Colonic mucosa (tissue), 4 donors: ENCODE data around the gene PKM. TPM values are rescaled to one million over a fixed set of nuclear protein-coding genes. Genes with fewer than 3 reads are reported as not detected.

ENCODE experiments used
- DNase-seq: peaks from one replicate; pipeline ENCODE4 v3.0.0-alpha.2; 2020
- H3K27ac ChIP-seq: fragments of 200-600 bp; one replicate; pipeline ENCODE4 v1.8.0; 2021
- H3K27me3 ChIP-seq: fragments of 200-600 bp; one replicate; pipeline ENCODE4 v1.8.0; 2021
- H3K36me3 ChIP-seq: fragments of 200-600 bp; one replicate; pipeline ENCODE4 v1.8.0; 2021
- H3K4me1 ChIP-seq: fragments of 200-600 bp; one replicate; pipeline ENCODE4 v1.8.0; 2021; ENCODE audit warnings: mild to moderate bottlenecking
- H3K4me3 ChIP-seq: fragments of 200-600 bp; one replicate; pipeline ENCODE4 v1.8.0; 2021
- H3K9ac ChIP-seq, 2 donors: one replicate each; pipeline ENCODE4 v1.7.0; 2013; ENCODE audit warnings: control low read depth in 2 of 2, low read depth in 2 of 2, low read length in 2 of 2
- H3K9me3 ChIP-seq: fragments of 200-600 bp; one replicate; pipeline ENCODE4 v1.8.0; 2021
- CTCF ChIP-seq: fragments of 200-600 bp; IDR thresholded peaks from one replicate; pipeline ENCODE4 v1.8.0; 2022; ENCODE audit warnings: antibody characterized with exemption, mild to moderate bottlenecking
- intact Hi-C: fragments of 100-400 bp; cut with DNase I; formaldehyde crosslinking; loops from one replicate; pipeline ENCODE4 v1.14.1; 2022
- total RNA-seq, 2 donors: library from RNA; stranded (reverse); fragmentation: NEBNext Ultra II Directional in 1 of 2; extraction: Animal tissue kit (Norgen Biotek cat#: 25700) in 1 of 2; gene quantifications; one replicate each; pipeline ENCODE4 v1.2.1, GENCODE V29; 2021
- donor health status: healthy.
- donor health status: DM: no; HTN: no; CAD: no.
- donor health status: DM: no; HTN: no; CAD: no.

PKM gene
- total RNA-seq, 2 donors from 2014 or later: 769 to 946 TPM

GRCh38 chr15:72154316-72154715 lies 76.7 kb downstream of the PKM start:
- Histone ChIP-seq H3K27ac (no peak overlapping the region), H3K36me3 (no peaks in the 10 kb centered on the region), H3K27me3 (no peaks in the 10 kb centered on the region), H3K4me3 (no peak overlapping the region), H3K9ac (peak overlapping the region in 1 of 2 donors; percentile 93), H3K9me3 (no peaks in the 10 kb centered on the region), H3K4me1 (no peaks in the 10 kb centered on the region)
- no peak for TF ChIP-seq CTCF
- intact Hi-C loops: no loop called here
- DNase-seq: no peak

- Histone ChIP-seq H3K9ac (no peak overlapping the region), H3K4me1 (no peaks in the 10 kb centered on the region), H3K9me3 (no peaks in the 10 kb centered on the region), H3K4me3 (no peak overlapping the region), H3K27me3 (no peaks in the 10 kb centered on the region), H3K27ac (no peak overlapping the region), H3K36me3 (no peaks in the 10 kb centered on the region)
- no peak for DNase-seq
- TF ChIP-seq CTCF: no peak
- intact Hi-C loops: no loop called here
Measured at GRCh38 chr15:72153269-72154000, 77.6 kb downstream of the PKM start.

Other genes starting within 250 kb of the PKM start
- 10 to 100 TPM; 27.5 to 34.3 TPM for gene MYO9A, start 113.0 kb downstream of the PKM start, total RNA-seq
- 1 to 10 TPM; 2.3 to 4.2 TPM for gene SENP8, start 112.8 kb downstream of the PKM start, total RNA-seq
- gene GRAMD2A, start 33.4 kb downstream of the PKM start, total RNA-seq: 1 to 10 TPM; 2.3 to 3.3 TPM
- 10 to 100 TPM; 21.3 to 39.3 TPM for gene PARP6, start 41.4 kb upstream of the PKM start, total RNA-seq
- gene CELF6, start 89.0 kb upstream of the PKM start, total RNA-seq: under 1 TPM; 0.74 to 0.93 TPM
- gene HEXA, start 144.8 kb upstream of the PKM start, total RNA-seq: 10 to 100 TPM; 67.1 to 97.3 TPM
- gene TMEM202, start 167.1 kb upstream of the PKM start, total RNA-seq: not detected
- 100 to 1,000 TPM; 102 to 151 TPM for gene ARIH1, start 243.1 kb upstream of the PKM start, total RNA-seq